Breast epithelium (tissue), 3 donors: ENCODE results near the gene MIX23.

Experiments used
- CTCF ChIP-seq, 3 donors: fragments of 450-650 bp; IDR thresholded peaks; one replicate each; pipeline ENCODE4 v1.5.1; 2016 to 2017; ENCODE audit warnings: antibody characterized with exemption in 3 of 3, mild to moderate bottlenecking in 3 of 3, moderate library complexity in 3 of 3
- POLR2AphosphoS5 ChIP-seq, 3 donors: sonication (generic); formaldehyde crosslinking; IDR thresholded peaks; one replicate each; pipeline ENCODE4 v1.6.1; 2017; ENCODE audit warnings: antibody characterized with exemption in 3 of 3

- TF ChIP-seq CTCF (IDR thresholded peaks at IDR 0.05), result no peak
- peak; percentile 42 to 70 (median 48) for TF ChIP-seq POLR2AphosphoS5 (IDR thresholded peaks at IDR 0.05)
Observed at GRCh38 chr3:122382888-122383666, at the start of gene MIX23.
